Measurements from ENCODE around the gene HOOK1. TPM values are rescaled to one million over a fixed set of nuclear protein-coding genes. Genes with fewer than 3 reads are reported as not detected.
"Not testable (repeated sequence)": the region's sequence is repeated elsewhere in the genome, so short reads cannot be mapped to it uniquely, and the experiment has no call there.

HOOK1 gene
- total RNA-seq, 4 donors from 2014 or later, result 7.8 to 42.9 (median 26.6) TPM

GRCh38 chr1:59906931-59907330 lies 92.2 kb downstream of the HOOK1 start:
- Histone ChIP-seq H3K27me3 (no peaks in the 10 kb centered on the region), H3K4me3 (no peak overlapping the region), H3K4me1 (no peaks in the 10 kb centered on the region), H3K36me3 (peaks cover 0 to 5% (median 0%) of the 10 kb centered on the region in 4 donors), H3K27ac (no peak overlapping the region), H3K9me3 (no peaks in the 10 kb centered on the region)
- intact Hi-C loops (cut with DNase I; ENCODE audit: low total_unique reads) (no loop called here), in situ Hi-C loops (cut with MboI; ENCODE audit: low pct_ligation_motif_present in 1 of 4, low pct_unique_long_range_greater_than_20kb in 1 of 4, low sequenced_read_pairs in 3 of 4) (no loop called here)
- no peak for DNase-seq
- 65 to 79% methylated on average over 2 of the region's 2 CpGs for WGBS, 2 donors (ENCODE audit: low coverage in 1 of 2)
- TF ChIP-seq POLR2AphosphoS5 (IDR thresholded peaks at IDR 0.05), result no peak
- no peak for TF ChIP-seq POLR2A (IDR thresholded peaks at IDR 0.05)
- TF ChIP-seq EP300 (IDR thresholded peaks at IDR 0.05; ENCODE audit: low read depth), result no peak
- no peak for TF ChIP-seq CTCF (IDR thresholded peaks at IDR 0.05)

DNA sequence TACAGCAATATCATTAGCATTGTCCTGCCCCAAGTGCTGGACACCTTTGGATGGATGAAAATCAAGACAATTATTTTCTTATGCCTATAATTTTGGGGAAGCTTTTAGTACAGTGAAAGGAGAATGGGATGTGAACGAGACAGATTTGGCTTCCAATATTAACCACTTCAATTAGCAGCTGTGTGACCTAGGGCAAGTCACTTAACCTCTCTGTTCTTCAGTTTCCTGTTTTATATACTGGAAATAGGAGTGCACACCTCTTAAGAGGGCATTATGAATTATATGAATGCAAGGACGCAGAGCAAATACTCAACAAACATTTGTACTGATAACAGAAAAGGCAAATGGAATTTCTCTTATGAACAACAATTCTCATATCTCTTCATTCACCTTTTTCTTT lies 93.3 kb downstream of the HOOK1 start:
- Histone ChIP-seq H3K27ac (no peak overlapping the region), H3K27me3 (no peaks in the 10 kb centered on the region), H3K4me3 (no peak overlapping the region), H3K4me1 (no peaks in the 10 kb centered on the region), H3K36me3 (peaks cover 0 to 5% (median 0%) of the 10 kb centered on the region in 4 donors), H3K9me3 (no peaks in the 10 kb centered on the region)
- intact Hi-C loops (cut with DNase I; ENCODE audit: low total_unique reads) (no loop called here), in situ Hi-C loops (cut with MboI; ENCODE audit: low pct_ligation_motif_present in 1 of 4, low pct_unique_long_range_greater_than_20kb in 1 of 4, low sequenced_read_pairs in 3 of 4) (no loop called here)
- no peak for DNase-seq
- no peak for TF ChIP-seq POLR2AphosphoS5 (IDR thresholded peaks at IDR 0.05)
- TF ChIP-seq EP300 (IDR thresholded peaks at IDR 0.05; ENCODE audit: low read depth), result no peak
- TF ChIP-seq POLR2A (IDR thresholded peaks at IDR 0.05), result no peak
- TF ChIP-seq CTCF (IDR thresholded peaks at IDR 0.05), result no peak
- 80 to 100% methylated on average over 1 to 2 of the region's 2 CpGs for WGBS, 2 donors (ENCODE audit: low coverage in 1 of 2)

DNA sequence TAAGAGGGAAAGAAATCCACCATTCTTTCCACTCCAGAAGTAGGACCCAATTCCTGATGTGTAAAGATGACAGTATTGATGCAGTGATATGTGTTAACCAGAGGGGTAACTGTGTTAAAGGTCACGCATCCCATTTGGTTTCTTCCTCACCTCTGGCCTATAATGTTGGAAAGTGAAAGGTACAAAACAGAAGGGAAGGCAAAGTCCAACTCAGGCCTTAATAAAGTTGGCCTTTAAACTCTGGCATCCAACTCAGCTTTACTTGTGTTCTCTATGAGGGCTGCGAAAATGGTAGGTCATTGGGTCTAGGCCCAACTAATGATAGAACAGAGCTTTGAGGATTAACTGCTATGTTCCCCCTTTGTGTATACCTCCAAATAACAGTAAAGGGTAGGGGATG lies 93.9 kb downstream of the HOOK1 start:
- in situ Hi-C loops (cut with MboI; ENCODE audit: low pct_ligation_motif_present in 1 of 4, low pct_unique_long_range_greater_than_20kb in 1 of 4, low sequenced_read_pairs in 3 of 4) (no loop called here), intact Hi-C loops (cut with DNase I; ENCODE audit: low total_unique reads) (no loop called here)
- no peak for DNase-seq
- Histone ChIP-seq H3K36me3 (peaks cover 0 to 5% (median 0%) of the 10 kb centered on the region in 4 donors), H3K27ac (no peak overlapping the region), H3K4me1 (no peaks in the 10 kb centered on the region), H3K4me3 (no peak overlapping the region), H3K27me3 (no peaks in the 10 kb centered on the region), H3K9me3 (no peaks in the 10 kb centered on the region)
- TF ChIP-seq POLR2A (IDR thresholded peaks at IDR 0.05) (no peak), POLR2AphosphoS5 (IDR thresholded peaks at IDR 0.05) (peak in 1 of 3 donors; percentile 43), CTCF (IDR thresholded peaks at IDR 0.05) (no peak)
- WGBS, 2 donors (ENCODE audit: low coverage in 1 of 2), result 68 to 78% methylated on average over 2 of the region's 2 CpGs

- in situ Hi-C loops (cut with MboI; ENCODE audit: low pct_ligation_motif_present in 1 of 4, low pct_unique_long_range_greater_than_20kb in 1 of 4, low sequenced_read_pairs in 3 of 4); H3K36me3 ChIP-seq; intact Hi-C loops (cut with DNase I; ENCODE audit: low total_unique reads); DNase-seq; H3K9me3 ChIP-seq; H3K27ac ChIP-seq; H3K4me3 ChIP-seq; H3K27me3 ChIP-seq: not testable (repeated sequence)
- H3K4me1 ChIP-seq, result peaks cover 0 to 16% (median 0%) of the 10 kb centered on the region in 4 donors
- WGBS, 2 donors (ENCODE audit: low coverage in 1 of 2), result 91 to 96% methylated on average over 4 to 7 of the region's 7 CpGs
These were observed 100.1 kb downstream of the HOOK1 start for GRCh38 chr1:59914791-59915286.

DNA sequence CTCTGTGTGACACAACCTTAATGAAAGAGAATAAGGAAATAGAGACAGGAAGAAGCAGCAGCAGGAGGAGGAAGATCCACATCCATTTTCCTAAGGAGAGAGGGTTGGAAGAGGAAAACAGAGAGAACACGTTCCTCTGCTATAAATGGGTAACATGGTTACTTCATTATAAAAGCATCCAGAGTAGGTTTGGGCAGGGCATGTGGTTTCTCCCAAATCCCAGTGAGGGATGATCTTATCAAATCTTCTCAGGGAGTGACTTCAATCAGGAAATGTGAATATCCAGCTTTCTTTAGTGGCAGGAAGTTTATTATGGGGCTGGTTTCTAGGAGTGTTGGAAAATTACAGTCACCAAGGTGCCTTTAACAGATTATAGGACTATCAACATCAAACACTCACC lies 100.8 kb downstream of the HOOK1 start:
- Histone ChIP-seq H3K4me1 (peaks cover 0 to 17% (median 0%) of the 10 kb centered on the region in 4 donors), H3K27me3 (no peaks in the 10 kb centered on the region), H3K4me3 (no peak overlapping the region), H3K27ac (no peak overlapping the region), H3K9me3 (no peaks in the 10 kb centered on the region), H3K36me3 (no peaks in the 10 kb centered on the region)
- intact Hi-C loops (cut with DNase I; ENCODE audit: low total_unique reads), result no loop called here
- 59 to 78% methylated on average over 1 of the region's 1 CpG for WGBS, 2 donors (ENCODE audit: low coverage in 1 of 2)
- in situ Hi-C loops (cut with MboI; ENCODE audit: low pct_ligation_motif_present in 1 of 4, low pct_unique_long_range_greater_than_20kb in 1 of 4, low sequenced_read_pairs in 3 of 4), result no loop called here
- TF ChIP-seq EP300 (IDR thresholded peaks at IDR 0.05; ENCODE audit: low read depth) (no peak), POLR2A (IDR thresholded peaks at IDR 0.05) (no peak)
- no peak for DNase-seq

Measured in transverse colon (tissue), 4 donors.